Endothelial cell of umbilical vein (primary cell): Measurements from ENCODE around the gene PHYH. TPM values are rescaled to one million over a fixed set of nuclear protein-coding genes. Genes with fewer than 3 reads are reported as not detected.

Source experiments
- BruUV-seq: library from RNA; stranded (reverse); fragments of 400-500 nt; replicated peaks from 2 replicates; lab custom pipeline; 2021; lab: Mats Ljungman, UMichigan
- CTCF ChIA-PET: fragments of 300-600, 350-600 bp; sonication (Branson Sonifier 250); formaldehyde crosslinking; loops from one replicate; lab custom pipeline; 2021; ENCODE audit warnings: antibody characterized with exemption, inconsistent platforms; lab: Charles Lee
- POLR2A ChIA-PET: fragments of 300-600, 350-600 bp; sonication (Branson Sonifier 250); formaldehyde crosslinking; loops from one replicate; lab custom pipeline; 2021; ENCODE audit warnings: antibody characterized with exemption, inconsistent platforms; lab: Charles Lee
- DNase-seq: peaks from one replicate; pipeline ENCODE4 v3.0.0-alpha.2; 2011; ENCODE audit warnings: low read depth, low spot score
- FAIRE-seq: peaks from 2 replicates; lab custom pipeline; 2011; peaks lifted over from hg19 to GRCh38; lab: Jason Lieb, UNC
- H2AFZ ChIP-seq: 2 replicates; pipeline ENCODE4 v1.6.0; 2012; ENCODE audit warnings: low read depth, low read length, control low read depth, inconsistent platforms
- H3K27ac ChIP-seq: 2 replicates; pipeline ENCODE4 v1.5.1; 2011; ENCODE audit warnings: low read depth, mild to moderate bottlenecking, control low read depth, low read length, moderate library complexity; ENCODE audit not compliant: insufficient read depth
- H3K27me3 ChIP-seq, 2 experiments: 2 replicates each; pipeline versions ENCODE4 v1.6.0 to v1.6.1; 2011; ENCODE audit warnings: low read length in 2 of 2, mixed read lengths in 1 of 2; ENCODE audit not compliant: control insufficient read depth in 2 of 2, insufficient read depth in 2 of 2
- H3K36me3 ChIP-seq, 2 experiments: 2 replicates in 1 of 2; 3 replicates in 1 of 2; pipeline ENCODE4 v1.5.1; 2011; ENCODE audit warnings: low read length in 2 of 2, mild to moderate bottlenecking in 1 of 2, moderate library complexity in 1 of 2; ENCODE audit not compliant: control insufficient read depth in 2 of 2, insufficient read depth in 2 of 2; ENCODE audit errors: extremely low read depth in 1 of 2
- H3K4me1 ChIP-seq: 3 replicates; pipeline ENCODE4 v1.5.1; 2011; ENCODE audit warnings: mild to moderate bottlenecking, low read length; ENCODE audit not compliant: control insufficient read depth, insufficient read depth; ENCODE audit errors: extremely low read depth
- H3K4me2 ChIP-seq: 2 replicates; pipeline ENCODE4 v1.6.1; 2011; ENCODE audit warnings: low read length, control low read depth, mixed read lengths; ENCODE audit not compliant: insufficient read depth
- H3K4me3 ChIP-seq, 3 experiments: fragments of 200-600 bp in 1 of 3; sonication (generic), shearing (Covaris generic) in 1 of 3; replicated peaks in 1 of 3; 2 replicates each; pipeline ENCODE4 v1.5.1; 2011 to 2016; ENCODE audit warnings: control low read depth in 3 of 3, low read length in 3 of 3, mild to moderate bottlenecking in 2 of 3, inconsistent platforms in 1 of 3, low read depth in 1 of 3, moderate library complexity in 1 of 3; ENCODE audit not compliant: insufficient read depth in 1 of 3
- H3K79me2 ChIP-seq: 2 replicates; pipeline ENCODE4 v1.6.0; 2012; ENCODE audit warnings: low read length, inconsistent platforms; ENCODE audit not compliant: control insufficient read depth, insufficient read depth
- H3K9ac ChIP-seq: replicated peaks from 2 replicates; pipeline ENCODE3; 2011; ENCODE audit warnings: low read length, control low read depth; ENCODE audit not compliant: insufficient read depth; ENCODE audit errors: extremely low read depth
- H3K9me1 ChIP-seq: replicated peaks from 3 replicates; pipeline ENCODE4 v1.6.0; 2011; ENCODE audit warnings: mild to moderate bottlenecking, low read length; ENCODE audit not compliant: control insufficient read depth, insufficient read depth; ENCODE audit errors: extremely low read depth
- H3K9me3 ChIP-seq: replicated peaks from 2 replicates; pipeline ENCODE4 v1.5.1; 2012; ENCODE audit warnings: low read length, inconsistent platforms; ENCODE audit not compliant: control insufficient read depth, insufficient read depth
- H4K20me1 ChIP-seq: replicated peaks from 2 replicates; pipeline ENCODE3; 2011; ENCODE audit warnings: mild to moderate bottlenecking, low read length; ENCODE audit not compliant: control insufficient read depth, insufficient read depth; ENCODE audit errors: extremely low read depth
- CTCF ChIP-seq, 2 donors: IDR thresholded peaks; 1 replicate in 1 of 2; 2 replicates in 1 of 2; pipeline ENCODE4 v1.5.1; 2011; ENCODE audit warnings: low read length in 2 of 2, mild to moderate bottlenecking in 2 of 2, moderate library complexity in 2 of 2, control low read depth in 1 of 2, inconsistent platforms in 1 of 2, low read depth in 1 of 2; ENCODE audit not compliant: insufficient read depth in 1 of 2; ENCODE audit errors: extremely low read depth in 1 of 2
- EZH2 ChIP-seq: IDR thresholded peaks from 2 replicates; pipeline ENCODE4 v1.6.1; 2012; ENCODE audit warnings: borderline replicate concordance, low read depth, mild to moderate bottlenecking, moderate library complexity, low read length, inconsistent platforms; ENCODE audit not compliant: severe bottlenecking
- FOS ChIP-seq: IDR thresholded peaks from 2 replicates; pipeline ENCODE4 v1.6.1; 2011; ENCODE audit warnings: mild to moderate bottlenecking, low read length, moderate library complexity, borderline replicate concordance; ENCODE audit not compliant: insufficient read depth
- GATA2 ChIP-seq: IDR thresholded peaks from 2 replicates; pipeline ENCODE4 v1.7.0; 2011; ENCODE audit warnings: low read depth, mild to moderate bottlenecking, moderate library complexity, mixed read lengths, low read length; ENCODE audit not compliant: insufficient read length, insufficient read depth
- JUN ChIP-seq: IDR thresholded peaks from 2 replicates; pipeline ENCODE4 v1.6.1; 2011; ENCODE audit warnings: borderline replicate concordance, low read depth; ENCODE audit not compliant: insufficient read length, insufficient read depth
- MAX ChIP-seq: IDR thresholded peaks from 2 replicates; pipeline ENCODE4 v1.6.1; 2011; ENCODE audit not compliant: insufficient read depth, insufficient read length
- MYC ChIP-seq: IDR thresholded peaks from one replicate; pipeline ENCODE4 v1.6.1; 2011; ENCODE audit warnings: mild to moderate bottlenecking, low read depth, low read length
- POLR2A ChIP-seq: IDR thresholded peaks from 2 replicates; pipeline ENCODE4 v1.6.1; 2012; ENCODE audit warnings: low read depth, mild to moderate bottlenecking, control low read depth, low read length
- POLR2AphosphoS5 ChIP-seq: IDR thresholded peaks from 2 replicates; pipeline ENCODE4 v1.6.1; 2012; ENCODE audit warnings: low read depth, mild to moderate bottlenecking, control low read depth, low read length, moderate library complexity; ENCODE audit not compliant: insufficient read depth
- dilution Hi-C: fragments of 300-500 bp; cut with MboI; formaldehyde crosslinking; loops from one replicate; pipeline ENCODE4 v1.15.0; 2019; ENCODE audit warnings: low sequenced_read_pairs; ENCODE audit not compliant: extremely low pct_ligation_motif_present
- intact Hi-C: fragments of 100-400 bp; cut with micrococcal nuclease; formaldehyde crosslinking; loops from one replicate; pipeline ENCODE4 v1.10.0; 2022
- polyA plus RNA-seq, 4 experiments: library from polyadenylated mRNA; depleted of rRNA in 3 of 4; stranded (reverse) in 3 of 4; unstranded in 1 of 4; fragments of >200 nt; gene quantifications; 2 replicates each; pipeline versions ENCODE4 v1.2.1 to v1.2.3, GENCODE V29; 2011 to 2012; ENCODE audit warnings: missing spikeins in 1 of 4
- total RNA-seq: library from RNA; stranded (reverse); gene quantifications from 2 replicates; pipeline ENCODE4 v1.2.3, GENCODE V29; 2021

The PHYH gene
- total and polyA plus RNA-seq, 2 donors (not counting 3 experiments of a cell fraction or from before 2014, with no cell fraction given) = 4.7 to 9.4 TPM

- TF ChIP-seq EZH2 (no peak), MYC (no peak), JUN (no peak), POLR2A (no peak), FOS (no peak), MAX (no peak), POLR2AphosphoS5 (no peak), GATA2 (no peak), CTCF (IDR thresholded peaks at IDR 0.05; ENCODE audit: extremely low read depth in 1 of 2, insufficient read depth in 1 of 2, low read depth in 1 of 2, low read length in 2 of 2) (no peak)
- ChIA-PET POLR2A (no interaction called here), CTCF (no interaction called here)
- Histone ChIP-seq H3K27me3 (peaks cover 3 to 6% of the 10 kb centered on the region in 2 experiments), H4K20me1 (no peaks in the 10 kb centered on the region), H3K27ac (no peak overlapping the region), H3K36me3 (no peaks in the 10 kb centered on the region), H3K4me1 (no peaks in the 10 kb centered on the region), H3K9ac (no peak overlapping the region), H3K4me3 (no peak overlapping the region), H3K4me2 (no peak overlapping the region), H3K9me1 (no peaks in the 10 kb centered on the region), H2AFZ (no peak overlapping the region), H3K79me2 (no peaks in the 10 kb centered on the region), H3K9me3 (no peaks in the 10 kb centered on the region)
- no peak for DNase-seq
- intact Hi-C loops (no loop called here), dilution Hi-C loops (no loop called here)
- peak; percentile 18 for FAIRE-seq
- BruUV-seq = no TSS peak
These were observed 68.1 kb downstream of the PHYH start for GRCh38 chr10:13231808-13232207.
